Activated T-cell treated with anti-CD3 and anti-CD28 coated beads, Interleukin-2, amount 50 U/mL, for 48 hours (primary cell): ENCODE data around the gene PIP5KL1.

Experiments used
- DNase-seq, 2 experiments: peaks; one replicate each; pipeline ENCODE4 v3.0.0-alpha.2; 2020

The PIP5KL1 gene

DNA sequence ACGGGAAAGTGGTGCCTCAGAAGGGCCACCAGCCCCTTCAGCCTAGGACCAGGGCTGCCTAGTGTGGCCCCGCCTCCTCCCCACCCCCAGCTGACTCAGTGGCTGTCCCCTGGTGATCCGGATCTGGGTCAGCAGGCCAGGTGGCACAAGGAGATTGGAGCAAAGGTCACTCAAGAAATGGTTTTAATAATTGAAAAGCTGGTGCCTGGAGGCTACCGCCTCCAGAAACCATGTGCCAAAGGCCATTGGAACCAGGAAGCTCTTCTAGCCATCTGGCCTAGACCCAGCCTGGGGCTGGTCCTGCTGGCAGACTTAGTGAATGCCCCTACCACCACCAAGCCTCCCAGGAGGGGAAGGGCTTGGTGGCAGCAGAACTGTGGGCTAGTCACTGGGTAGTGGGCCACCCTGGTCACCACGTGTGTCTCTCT, 15.2 kb downstream of the PIP5KL1 start:
- peak in 1 of 2 experiments; percentile 54 for DNase-seq

DNA sequence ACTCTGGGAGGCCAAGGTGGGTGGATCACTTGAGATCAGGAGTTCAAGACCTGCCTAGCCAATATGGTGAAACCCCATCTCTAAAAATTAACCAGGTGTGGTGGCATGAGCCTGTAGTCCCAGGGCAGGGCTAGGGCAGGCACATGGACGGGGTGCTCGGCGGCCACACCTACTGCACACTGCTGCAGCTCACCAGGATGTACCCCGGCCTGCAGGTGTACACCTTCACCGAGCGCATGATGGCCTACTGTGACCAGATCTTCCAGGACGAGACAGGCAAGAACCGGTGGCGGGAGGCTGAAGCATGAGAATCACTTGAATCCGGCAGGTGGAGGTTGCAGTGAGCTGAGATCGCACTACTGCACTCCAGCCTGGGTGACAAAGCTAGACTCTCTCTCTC, 16.9 kb downstream of the PIP5KL1 start:
- no peak for DNase-seq

DNA sequence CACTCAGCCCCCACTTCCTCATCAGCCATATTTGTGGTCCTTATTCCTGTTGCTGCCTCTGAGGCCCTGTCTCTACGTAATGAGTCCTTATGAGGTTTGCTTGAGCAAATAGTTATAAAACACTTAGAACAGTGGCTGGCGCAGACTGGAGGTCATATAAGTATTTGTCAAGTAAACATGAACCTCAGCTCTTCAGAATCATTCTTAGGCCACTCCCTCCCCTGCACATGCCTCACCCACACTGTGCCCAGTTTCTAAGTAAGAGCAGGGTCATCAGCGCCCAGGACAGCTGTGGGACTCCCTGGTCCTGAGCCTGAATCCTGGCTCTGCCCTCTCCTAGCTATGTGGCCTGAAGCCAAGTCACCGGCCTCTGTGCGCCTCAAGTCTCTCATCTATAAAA, 17.7 kb downstream of the PIP5KL1 start:
- DNase-seq = no peak

DNA sequence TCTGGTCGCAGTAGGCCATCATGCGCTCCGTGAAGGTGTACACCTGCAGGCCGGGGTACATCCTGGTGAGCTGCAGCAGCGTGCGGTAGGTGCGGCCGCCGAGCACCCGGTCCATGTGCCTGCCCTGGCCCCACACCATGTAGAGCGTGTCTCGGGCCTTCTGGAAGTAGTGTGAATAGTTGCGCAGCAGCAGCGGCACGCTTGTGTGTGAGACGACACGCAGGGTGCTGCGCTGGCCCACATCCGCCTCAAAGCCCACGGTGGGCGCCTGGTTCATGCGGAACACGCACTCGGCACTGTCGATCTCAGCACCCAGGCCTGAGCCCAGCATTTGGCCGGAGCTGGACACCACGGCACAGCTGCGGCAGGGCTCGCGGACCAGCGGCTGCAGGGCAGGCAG, 18.3 kb downstream of the PIP5KL1 start:
- no peak for DNase-seq

DNA sequence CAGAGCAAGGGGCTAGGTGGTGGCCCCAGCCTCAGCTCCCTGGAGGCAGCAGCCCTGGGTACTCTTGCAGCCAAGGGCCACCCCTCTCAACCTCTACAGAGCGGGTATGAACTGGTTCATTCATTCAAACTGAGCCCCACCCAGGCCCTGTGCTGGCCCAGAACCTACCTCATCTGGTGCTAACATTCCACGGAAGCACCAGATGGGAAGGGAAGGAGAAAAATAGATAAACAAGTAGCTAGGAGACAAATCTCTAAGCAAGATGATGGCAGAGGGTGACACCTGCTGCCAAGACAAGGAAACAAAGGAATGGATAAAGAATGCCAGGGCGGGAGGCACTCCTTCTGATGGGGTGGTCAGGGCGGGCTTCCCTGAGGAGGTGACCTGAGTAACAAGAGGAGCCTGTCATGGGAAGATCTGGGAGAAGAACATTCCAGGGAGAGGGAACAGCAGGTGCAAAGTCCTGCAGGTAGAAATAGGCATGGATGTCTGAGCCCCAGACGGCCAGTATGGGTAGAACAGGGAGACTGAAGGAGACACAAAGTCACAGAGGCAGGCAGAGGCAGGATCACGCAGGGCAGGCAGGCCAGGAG, 19.9 kb downstream of the PIP5KL1 start:
- no peak for DNase-seq

DNA sequence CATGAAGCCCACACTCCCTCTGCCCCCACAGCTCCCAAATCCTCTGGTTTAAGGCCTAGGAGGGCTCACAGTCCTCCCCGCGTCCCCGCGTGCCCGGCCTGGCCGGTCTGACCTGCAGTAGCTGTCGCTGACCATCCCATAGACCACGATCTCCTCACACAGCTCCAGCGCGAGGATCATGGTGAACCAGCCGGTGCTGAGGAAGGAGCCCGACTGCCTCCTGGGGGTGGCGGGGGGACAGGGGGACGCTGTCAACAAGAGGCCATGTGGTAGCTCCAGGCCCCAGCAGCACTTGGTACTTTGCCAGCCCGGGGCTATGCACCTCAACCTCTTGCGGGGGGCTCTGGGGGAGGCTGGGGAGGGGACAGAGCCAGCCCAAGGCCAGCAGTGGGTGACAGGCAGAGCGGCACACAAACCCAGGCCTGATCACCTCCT, 20.7 kb downstream of the PIP5KL1 start:
- no peak for DNase-seq

DNA sequence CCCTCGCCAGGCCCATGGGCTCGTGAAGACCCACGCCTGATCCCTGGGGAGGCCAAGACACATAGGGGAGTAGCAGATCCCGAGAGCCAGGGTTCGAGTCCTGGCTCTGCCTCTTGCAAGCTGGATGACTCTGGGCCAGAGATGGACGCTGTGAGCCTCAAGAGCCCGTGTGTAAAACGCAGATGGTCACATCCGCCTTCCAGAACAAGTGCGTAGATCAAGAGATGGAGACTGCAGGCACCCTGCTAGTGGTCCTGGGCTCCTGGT, 22.0 kb downstream of the PIP5KL1 start:
- DNase-seq = no peak

DNA sequence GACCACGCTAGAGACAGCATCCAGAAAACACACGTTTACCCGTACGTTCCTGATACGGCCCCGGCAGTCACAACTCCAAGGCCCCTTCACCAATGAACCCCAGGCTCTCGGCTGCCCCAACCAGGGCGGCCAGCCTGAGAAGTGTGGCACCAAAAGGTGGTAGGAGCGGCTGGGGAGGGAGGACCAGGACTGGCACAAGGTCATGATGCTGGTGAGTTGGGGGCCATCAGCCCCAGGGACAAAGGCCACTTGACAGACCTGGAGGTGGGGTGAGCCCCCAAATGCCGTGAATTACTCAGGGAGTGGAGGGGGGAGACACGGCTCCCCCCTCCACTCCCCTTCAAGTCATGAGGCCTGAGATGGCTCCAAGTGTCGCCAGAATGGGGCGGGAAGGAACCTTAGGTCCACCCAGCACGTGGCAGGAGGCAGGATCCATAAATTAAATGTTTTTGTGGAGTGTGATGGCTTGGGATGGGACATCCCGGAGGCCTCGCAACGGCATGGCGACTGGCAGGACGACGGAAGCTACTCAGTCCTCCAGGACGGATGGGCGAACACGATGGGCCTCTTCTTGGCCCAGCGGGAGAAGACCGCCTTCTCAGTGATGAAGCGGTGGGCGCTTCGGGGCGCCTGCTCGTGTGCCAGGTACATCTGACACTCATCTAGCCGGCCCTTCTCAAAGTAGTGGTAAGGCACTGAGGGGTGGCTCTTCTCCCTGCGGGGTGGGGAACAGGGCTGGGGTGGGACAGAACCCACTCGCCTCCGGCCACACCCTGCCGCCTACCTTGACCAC, 22.5 kb downstream of the PIP5KL1 start:
- DNase-seq = no peak

DNA sequence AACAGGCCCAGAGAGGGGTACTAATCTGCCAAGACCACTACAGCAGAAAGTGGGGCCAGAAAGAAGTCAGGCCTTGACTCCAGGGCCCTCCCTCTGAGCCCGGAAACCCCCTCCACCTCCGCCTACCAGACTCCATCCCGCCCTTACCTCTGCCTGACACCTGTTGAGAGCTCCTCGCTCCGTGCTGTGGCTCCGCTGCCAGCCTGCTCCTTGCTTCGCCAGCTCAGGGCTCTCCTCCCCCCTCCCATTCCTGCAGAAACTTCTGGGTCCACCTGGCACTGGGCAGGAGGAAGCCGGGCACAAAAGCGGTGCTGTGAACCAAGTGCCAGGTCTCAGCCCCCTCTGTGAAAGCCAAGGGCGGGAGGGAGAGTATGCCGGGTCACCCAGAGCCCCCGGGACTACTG, 24.8 kb downstream of the PIP5KL1 start:
- DNase-seq = peak; percentile 64 to 76

DNA sequence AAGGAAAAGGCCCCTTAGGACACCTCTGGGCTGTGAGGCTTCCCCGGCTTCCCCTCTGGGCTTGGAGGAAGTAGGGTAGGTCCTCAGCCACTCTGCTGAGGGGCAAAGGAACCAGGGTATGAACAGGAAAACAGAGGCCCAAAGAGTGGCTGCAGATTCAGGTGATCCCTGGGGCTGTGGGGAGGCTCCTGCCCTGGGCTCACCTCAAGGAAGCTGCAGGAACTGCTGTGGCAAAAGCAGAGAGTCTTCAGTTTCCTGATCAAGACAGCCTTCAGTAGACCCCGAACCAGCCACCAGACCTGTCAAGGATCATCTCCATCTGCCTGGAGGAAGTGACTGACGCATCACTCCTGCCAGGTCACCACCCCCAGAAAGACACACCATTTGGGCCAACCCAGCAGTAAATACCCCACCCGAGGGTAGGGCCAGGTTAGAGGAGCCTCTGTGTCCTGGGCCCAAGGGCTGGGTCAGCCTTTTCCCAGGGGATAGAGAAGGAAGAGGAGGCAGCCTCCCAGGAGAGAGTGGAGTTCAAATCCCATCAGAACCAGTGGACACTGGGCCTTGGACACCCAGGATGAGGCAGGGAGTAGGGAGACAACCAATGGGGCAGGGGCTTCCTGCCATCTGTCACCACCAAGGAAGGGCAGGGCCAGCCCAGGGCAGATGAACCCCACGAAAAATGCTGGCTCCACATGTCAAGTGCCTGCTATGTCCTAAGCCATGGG, 25.4 kb downstream of the PIP5KL1 start:
- peak; percentile 70 to 71 for DNase-seq

DNA sequence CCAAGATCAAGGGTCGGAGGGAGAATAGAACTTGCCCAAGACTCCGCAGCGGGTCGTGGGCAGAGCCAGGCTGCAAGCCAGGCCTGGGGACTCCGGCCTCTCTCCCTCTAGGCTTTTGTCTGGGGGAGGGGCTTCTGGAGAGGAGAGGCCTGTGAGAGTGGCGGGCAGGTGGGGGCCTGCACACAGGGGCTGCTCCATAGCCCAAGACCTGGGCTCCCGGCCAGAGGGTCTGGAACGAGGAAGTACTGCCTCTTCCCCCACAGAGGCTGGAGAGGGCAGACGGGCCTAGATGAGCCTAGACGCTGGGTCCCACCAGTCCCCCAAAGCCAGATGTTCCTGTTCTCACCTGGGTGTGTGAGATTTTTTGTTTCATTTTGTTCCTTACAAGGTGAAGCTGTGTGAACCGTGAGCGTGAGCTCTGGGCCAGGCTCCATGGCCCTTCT, 26.0 kb downstream of the PIP5KL1 start:
- DNase-seq = peak in 1 of 2 experiments; percentile 55

DNA sequence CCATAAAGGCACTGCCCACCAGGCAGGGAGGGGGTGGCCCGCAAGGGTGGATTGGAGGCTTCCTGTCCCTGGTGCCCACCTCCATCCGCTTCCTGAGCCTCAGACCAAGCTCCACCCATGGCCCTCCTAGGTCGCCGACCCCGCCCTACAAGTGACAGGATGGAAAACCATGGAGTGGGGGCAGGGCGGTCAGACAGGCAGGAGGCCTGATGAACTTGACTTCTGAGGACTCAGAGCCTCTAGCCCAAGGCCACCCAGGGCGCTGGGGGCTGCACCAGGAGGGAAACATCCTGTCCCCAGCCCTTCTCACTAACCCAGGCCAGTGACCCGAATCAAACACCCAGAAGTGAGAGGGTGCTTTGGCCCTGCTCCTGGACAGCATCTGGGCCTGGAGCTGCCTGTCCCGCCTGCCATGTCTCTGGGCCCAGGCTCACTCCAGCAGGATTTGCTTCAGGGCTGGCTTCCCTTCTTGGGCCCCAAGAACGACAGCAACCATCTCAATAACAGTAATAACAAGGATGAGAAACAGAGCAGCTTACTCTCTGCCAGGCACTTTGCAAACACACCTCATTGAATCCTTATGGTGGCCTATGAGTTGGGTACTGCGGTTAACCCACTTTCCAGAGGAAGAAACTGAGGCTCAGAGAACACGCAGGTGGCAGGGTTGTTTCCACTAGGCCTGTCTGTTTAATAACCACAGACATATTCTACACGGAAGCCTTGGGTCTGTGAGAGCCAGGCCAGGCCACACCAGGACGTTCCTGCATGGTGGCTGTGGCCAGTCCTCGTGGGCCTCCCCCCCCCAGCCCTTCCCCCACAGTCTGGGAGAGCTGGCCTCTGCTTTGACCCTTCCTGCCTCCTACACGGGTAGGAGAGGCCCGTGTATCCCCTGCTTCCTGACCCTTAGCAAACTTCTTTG, 26.8 kb downstream of the PIP5KL1 start:
- DNase-seq = peak; percentile 91

DNA sequence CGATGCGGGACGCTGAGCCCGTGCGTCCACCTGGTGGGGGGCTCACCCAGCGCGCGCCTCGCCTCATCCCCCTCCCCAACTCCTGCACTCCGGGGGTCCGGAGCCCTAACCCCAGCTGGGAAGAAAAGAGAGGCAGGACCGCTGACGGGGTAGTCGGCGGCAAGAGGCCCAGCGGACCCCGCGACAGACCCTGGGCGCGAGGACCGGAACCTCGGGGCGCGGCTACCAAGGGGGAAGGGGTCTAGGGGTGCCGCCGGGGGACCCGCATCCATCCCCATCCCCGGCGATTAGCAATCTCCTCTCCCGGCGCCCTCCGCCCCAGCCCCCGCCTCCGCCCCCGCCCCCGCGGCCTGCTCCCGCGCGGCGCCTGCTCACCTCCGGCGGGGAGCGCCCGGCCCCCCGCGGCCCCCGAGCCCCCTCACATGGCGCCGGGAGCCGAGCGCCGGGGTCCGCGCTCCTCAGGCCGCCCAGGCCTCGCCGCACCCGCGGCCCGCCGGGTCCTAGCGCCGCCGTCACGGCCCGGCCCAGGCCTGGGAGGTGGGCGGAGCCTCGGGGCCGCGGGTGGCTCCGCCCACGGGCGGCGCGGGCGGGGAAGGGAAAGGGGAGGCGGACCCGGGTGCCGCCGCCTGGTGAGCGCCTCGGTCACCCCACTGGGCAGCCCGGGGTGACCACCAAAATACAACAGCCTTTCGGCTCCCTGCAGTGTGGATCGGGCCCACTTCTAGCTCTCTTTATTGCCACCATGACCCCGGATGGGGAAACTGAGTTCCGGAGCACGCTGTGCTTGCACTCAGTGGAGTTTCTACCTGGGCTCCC, 31.2 kb downstream of the PIP5KL1 start, which contains the start of gene ST6GALNAC6:
Gene ST6GALNAC6 (minus strand): TSS at position 476 of the 816 bp plus-strand sequence. CDS start 1,622 bp downstream, outside the sequence.
- DNase-seq = peak; percentile 80 to 85

DNA sequence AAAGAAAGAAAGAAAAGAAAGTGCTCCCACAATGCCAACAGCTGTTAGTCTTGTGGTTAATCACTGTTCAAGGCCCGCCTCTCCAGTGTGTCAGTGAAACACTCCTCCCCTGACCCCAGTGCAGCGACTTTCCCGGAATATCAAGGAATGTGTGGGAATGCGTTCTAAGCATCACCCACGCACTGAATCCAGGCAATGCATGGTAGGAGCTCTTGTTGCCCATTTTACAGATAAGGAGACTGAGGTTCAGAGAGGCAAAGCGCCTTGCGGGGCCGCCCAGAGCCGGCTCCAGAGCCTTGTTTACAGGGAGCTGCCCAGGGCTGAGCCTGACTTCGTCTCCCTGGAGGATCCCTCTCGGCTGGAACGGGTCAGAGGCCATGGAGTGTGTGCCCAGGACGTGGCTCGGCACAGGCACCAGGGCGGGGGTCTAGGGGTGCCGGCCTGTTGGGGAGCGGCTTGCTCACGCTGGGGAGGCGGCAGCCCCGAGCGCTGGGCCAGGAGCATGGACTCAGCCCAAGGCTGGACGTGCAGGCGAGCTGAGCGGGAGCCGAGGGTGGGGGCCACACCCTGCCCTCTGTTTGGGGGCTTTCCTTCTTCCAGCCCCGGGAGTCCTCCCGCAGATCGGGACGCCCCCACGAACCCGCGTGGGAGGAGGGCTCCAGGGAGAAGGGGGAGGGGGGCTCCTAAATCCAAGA, 32.0 kb downstream of the PIP5KL1 start:
- DNase-seq = peak in 1 of 2 experiments; percentile 56

DNA sequence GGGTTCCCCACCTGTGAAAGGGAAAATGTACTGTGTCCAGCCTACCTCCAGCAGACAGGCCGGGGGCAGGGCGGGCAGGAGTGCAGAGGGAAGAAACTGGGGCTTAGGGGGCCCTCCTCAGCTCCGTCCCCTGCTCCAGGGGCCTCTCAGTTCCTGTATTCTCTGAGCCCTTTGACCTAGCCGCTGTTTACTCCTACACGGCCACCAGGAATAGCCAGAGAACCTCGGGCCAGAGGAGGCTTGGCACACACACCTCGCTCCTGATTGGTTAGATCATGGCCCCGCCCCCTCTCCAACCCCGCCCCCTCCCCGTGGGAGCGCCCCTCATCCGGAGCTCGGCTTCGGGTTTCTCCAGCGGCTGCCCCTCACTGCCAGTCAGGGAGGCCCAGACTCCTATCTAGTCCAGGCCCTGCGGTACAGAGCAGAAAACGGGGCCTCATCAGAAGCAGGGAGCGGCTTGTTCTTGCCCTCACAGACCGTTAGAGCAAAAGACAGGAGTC, 33.3 kb downstream of the PIP5KL1 start:
- peak; percentile 65 to 68 for DNase-seq

DNA sequence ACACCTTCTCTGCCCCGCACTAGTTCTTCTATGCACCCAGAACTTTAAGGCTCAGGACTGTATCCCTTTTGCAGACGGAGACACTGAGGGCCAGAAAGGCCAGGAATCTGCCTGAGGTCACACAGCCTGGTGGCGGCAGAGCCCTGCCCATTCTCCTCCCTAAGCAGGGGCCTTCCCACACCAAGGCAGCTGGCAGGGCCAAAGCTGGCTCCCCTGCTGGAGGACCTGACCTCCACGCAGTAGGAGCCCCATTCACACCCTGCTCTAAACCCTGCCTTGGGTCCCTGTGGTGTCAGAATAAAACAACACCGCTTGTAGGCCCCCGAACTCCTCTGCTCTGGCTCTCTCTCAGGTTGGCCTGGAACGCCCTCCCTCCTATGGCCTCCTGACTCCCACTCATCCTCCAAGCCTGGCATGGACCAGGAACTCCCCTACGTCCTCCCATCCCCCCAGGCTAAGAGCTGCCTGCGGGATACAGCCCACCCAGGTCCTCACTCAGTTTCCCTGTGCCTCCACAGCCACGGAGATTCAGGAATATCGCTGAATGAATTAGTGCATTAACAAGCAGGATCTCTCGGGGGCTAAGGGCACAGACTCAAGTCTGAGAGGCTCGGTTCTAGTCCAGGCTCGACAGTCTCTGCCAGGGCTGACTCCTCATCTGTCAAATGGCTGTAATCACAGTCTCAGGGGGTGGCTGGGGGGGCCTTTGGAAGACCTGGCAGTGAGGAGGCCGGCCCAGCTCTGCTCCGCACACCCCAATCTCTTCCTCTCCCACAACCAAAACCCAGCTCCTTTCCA, 34.0 kb downstream of the PIP5KL1 start:
- no peak for DNase-seq

DNA sequence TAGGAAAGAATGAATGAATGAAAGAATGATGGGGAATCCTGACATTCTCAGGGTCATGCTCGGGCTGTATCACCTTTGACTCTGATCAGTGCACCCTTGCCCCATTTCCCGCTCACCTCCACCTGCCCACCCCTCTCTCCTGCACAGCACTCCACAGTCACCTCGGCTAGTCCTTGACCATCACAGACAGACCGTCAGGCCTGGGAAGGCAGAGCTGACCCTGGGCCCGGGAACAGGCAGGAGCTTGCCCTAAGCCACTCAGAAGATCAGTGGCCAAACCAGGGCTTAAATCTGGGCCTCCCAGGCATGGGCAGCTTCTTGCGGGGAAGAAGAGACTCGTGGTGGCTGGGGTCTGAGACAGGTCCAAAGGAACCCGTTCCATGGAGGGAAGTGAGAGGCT, 34.8 kb downstream of the PIP5KL1 start:
- no peak for DNase-seq

DNA sequence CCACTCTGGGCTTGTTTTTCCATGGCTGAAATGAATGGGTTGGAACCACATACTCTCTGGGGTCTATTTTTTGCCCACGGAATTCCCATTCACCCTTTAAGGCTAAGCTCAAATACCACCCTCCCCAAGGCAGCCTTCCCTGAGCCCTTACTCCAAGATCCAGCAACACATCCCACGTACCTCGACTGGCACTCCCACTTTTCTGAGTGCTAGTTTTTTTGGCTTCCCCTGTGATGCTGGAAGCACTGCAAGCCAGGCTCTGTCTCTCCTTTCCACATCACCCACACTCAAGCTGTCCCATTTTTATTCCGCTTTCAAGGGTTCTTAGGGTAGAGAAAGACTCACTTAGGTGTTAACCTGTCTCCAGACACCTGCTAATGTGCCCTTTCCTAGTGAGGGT, 37.2 kb downstream of the PIP5KL1 start:
- DNase-seq = no peak

DNA sequence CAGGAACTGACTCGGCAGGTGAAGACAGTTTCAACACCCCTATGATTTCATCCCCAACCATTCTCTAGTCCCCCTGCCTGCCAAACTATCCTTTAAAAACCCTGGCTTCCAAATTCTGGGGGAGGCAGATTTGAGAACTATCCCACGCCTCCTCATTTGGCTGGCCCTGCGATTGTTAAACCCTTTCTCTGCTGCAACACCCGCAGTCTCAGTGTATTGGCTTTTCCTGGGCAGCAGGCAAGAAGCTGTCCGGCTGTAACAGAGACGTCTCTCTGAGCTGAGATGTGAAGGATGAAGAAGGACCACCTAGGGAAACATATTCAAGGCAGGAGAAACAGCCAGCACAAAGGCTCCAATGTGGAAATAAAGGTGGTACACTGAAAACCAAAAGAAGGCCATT, 37.7 kb downstream of the PIP5KL1 start:
- DNase-seq = no peak

DNA sequence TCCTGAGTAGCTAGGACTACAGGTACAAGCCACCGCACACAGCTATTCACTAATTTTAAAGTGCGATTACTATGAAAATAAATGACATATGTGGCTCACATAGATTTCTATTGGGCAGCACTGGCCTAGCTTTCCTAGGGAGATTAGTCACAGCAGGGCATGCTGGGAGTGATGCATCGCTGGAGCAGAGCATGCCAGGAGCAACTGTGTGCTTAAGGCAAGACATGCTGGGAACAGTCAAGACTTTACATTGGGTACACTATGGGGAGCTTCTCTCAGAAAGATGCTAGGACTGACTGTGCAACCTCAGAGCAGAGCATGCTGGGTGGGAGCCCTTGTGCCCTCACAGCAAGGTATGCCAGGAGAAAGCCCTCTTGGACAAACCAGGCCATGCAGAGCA, 40.5 kb downstream of the PIP5KL1 start:
- no peak for DNase-seq
